ENCODE data around the gene AGGF1. TPM values are rescaled to one million over a fixed set of nuclear protein-coding genes. Genes with fewer than 3 reads are reported as not detected.

The AGGF1 gene
- polyA plus RNA-seq, 1 experiment = 22.8 TPM

Small RNA genes lying within 50 kb of the gene (small RNA-seq; reads per million reads assigned to genes)
- gene SNORA47 (ENCODE audit: insufficient read length, low read depth) = 4.3 reads per million, percentile 43 among the genes with 10 or more reads in this experiment

Other genes starting within 250 kb of the AGGF1 start
- gene F2RL1, start 211.4 kb upstream of the AGGF1 start, polyA plus RNA-seq (2011; rRNA removed) = 11.0 and 11.4 TPM in 2 replicates
- not detected in 2 replicates for gene S100Z, start 180.4 kb upstream of the AGGF1 start, polyA plus RNA-seq (2011; rRNA removed)
- 0.33 and 0.61 TPM in 2 replicates for gene CRHBP, start 77.4 kb upstream of the AGGF1 start, polyA plus RNA-seq (2011; rRNA removed)
- gene ZBED3, start 56.9 kb downstream of the AGGF1 start, polyA plus RNA-seq (2011; rRNA removed) = 7.3 TPM in 2 replicates
- 0.02 TPM in 2 replicates for gene PDE8B, start 180.3 kb downstream of the AGGF1 start, polyA plus RNA-seq (2011; rRNA removed)

Measured in AG04450 (cell line).